A549 (cell line): ENCODE data around the gene ABHD17A.

Experiments used
- CBX2 ChIP-seq: fragments of 200-600 bp; sonication (generic); IDR thresholded peaks from 2 replicates; pipeline ENCODE4 v1.6.1; 2016; ENCODE audit warnings: low read depth, mild to moderate bottlenecking, borderline replicate concordance
- CHD2 ChIP-seq: fragments of 150-350 bp; IDR thresholded peaks from 2 replicates; pipeline ENCODE4 v1.6.1; 2014; ENCODE audit warnings: low read length; ENCODE audit not compliant: partially characterized antibody
- CHD4 ChIP-seq: fragments of 200-600 bp; sonication (generic); IDR thresholded peaks from 2 replicates; pipeline ENCODE4 v1.6.1; 2016; ENCODE audit warnings: antibody characterized with exemption, mild to moderate bottlenecking, borderline replicate concordance
- EP300 ChIP-seq, 2 experiments: fragments of >200 bp; sonication (Bioruptor Twin); formaldehyde crosslinking; IDR thresholded peaks; 2 replicates in 1 of 2; 3 replicates in 1 of 2; pipeline ENCODE4 v1.6.1; 2016 to 2017
- HDAC2 ChIP-seq: fragments of 200-600 bp; sonication (generic); IDR thresholded peaks from 2 replicates; pipeline ENCODE4 v1.6.1; 2016
- HMGXB4 ChIP-seq: fragments of 250-450 bp; sonication (Bioruptor Pico); IDR thresholded peaks from 2 replicates; pipeline ENCODE4 v1.5.0; 2021; ENCODE audit warnings: mild to moderate bottlenecking, moderate library complexity, borderline replicate concordance
- JUNB ChIP-seq: fragments of >200 bp; sonication (Bioruptor Twin); formaldehyde crosslinking; IDR thresholded peaks from 2 replicates; pipeline ENCODE4 v1.6.1; 2016
- KDM1A ChIP-seq: fragments of 200-600 bp; sonication (generic); IDR thresholded peaks from 2 replicates; pipeline ENCODE4 v1.6.1; 2016; ENCODE audit warnings: low read depth, mild to moderate bottlenecking
- MAX ChIP-seq: IDR thresholded peaks from 2 replicates; pipeline ENCODE4 v1.6.1; 2012
- MAZ ChIP-seq: fragments of 150-350 bp; IDR thresholded peaks from 2 replicates; pipeline ENCODE4 v1.6.1; 2014; ENCODE audit warnings: antibody characterized with exemption, low read depth, low read length, borderline replicate concordance
- NR3C1 ChIP-seq: fragments of >200 bp; sonication (Bioruptor Twin); formaldehyde crosslinking; IDR thresholded peaks from 3 replicates; pipeline ENCODE4 v1.6.1; 2017
- POLR2A ChIP-seq: IDR thresholded peaks from 2 replicates; pipeline ENCODE4 v1.6.1; 2012; ENCODE audit warnings: mild to moderate bottlenecking, low read length
- SMC3 ChIP-seq: fragments of >200 bp; sonication (Bioruptor Twin); formaldehyde crosslinking; IDR thresholded peaks from 3 replicates; pipeline ENCODE4 v1.6.1; 2018; ENCODE audit warnings: inconsistent platforms
- TF ChIP-seq, protein P1 (sequence below): fragments of >200 bp; sonication (Bioruptor Twin); formaldehyde crosslinking; IDR thresholded peaks from 3 replicates; pipeline ENCODE4 v1.5.1; 2016

DNA sequence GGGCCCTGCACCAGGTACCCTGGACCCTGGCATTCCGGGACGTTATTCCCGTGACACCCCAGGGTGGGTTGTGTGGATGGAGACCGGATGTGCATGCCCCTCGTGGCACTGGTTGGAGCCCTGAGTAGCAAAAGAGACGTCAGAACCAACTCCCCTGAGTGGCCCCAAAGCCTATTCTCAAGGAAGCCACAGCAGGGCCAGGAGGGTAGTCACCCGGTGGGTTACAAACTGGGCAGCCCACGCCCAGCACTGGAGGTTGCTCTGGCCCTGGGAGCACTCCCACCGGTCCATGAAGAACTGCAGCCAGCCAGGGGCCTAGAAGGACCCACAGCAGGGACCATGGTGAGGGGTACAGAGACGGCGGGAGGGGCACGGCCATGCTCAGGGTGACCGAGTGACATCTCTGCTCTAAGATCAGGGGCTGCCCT, 29.5 kb downstream of the ABHD17A start:
- TF ChIP-seq NR3C1, result no peak
- TF ChIP-seq, protein P1, sequence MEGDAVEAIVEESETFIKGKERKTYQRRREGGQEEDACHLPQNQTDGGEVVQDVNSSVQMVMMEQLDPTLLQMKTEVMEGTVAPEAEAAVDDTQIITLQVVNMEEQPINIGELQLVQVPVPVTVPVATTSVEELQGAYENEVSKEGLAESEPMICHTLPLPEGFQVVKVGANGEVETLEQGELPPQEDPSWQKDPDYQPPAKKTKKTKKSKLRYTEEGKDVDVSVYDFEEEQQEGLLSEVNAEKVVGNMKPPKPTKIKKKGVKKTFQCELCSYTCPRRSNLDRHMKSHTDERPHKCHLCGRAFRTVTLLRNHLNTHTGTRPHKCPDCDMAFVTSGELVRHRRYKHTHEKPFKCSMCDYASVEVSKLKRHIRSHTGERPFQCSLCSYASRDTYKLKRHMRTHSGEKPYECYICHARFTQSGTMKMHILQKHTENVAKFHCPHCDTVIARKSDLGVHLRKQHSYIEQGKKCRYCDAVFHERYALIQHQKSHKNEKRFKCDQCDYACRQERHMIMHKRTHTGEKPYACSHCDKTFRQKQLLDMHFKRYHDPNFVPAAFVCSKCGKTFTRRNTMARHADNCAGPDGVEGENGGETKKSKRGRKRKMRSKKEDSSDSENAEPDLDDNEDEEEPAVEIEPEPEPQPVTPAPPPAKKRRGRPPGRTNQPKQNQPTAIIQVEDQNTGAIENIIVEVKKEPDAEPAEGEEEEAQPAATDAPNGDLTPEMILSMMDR, result no peak
- TF ChIP-seq CHD4, result no peak
- no peak for TF ChIP-seq MAZ
- TF ChIP-seq POLR2A, result no peak
- no peak for TF ChIP-seq HDAC2
- no peak for TF ChIP-seq KDM1A
- no peak for TF ChIP-seq SMC3
- TF ChIP-seq CBX2, result no peak
- TF ChIP-seq EP300 (IDR thresholded peaks at IDR 0.05), result no peak
- no peak for TF ChIP-seq HMGXB4
- no peak for TF ChIP-seq JUNB
- TF ChIP-seq CHD2, result no peak
- no peak for TF ChIP-seq MAX
